ENCODE results near the gene KLHL34.

DNA sequence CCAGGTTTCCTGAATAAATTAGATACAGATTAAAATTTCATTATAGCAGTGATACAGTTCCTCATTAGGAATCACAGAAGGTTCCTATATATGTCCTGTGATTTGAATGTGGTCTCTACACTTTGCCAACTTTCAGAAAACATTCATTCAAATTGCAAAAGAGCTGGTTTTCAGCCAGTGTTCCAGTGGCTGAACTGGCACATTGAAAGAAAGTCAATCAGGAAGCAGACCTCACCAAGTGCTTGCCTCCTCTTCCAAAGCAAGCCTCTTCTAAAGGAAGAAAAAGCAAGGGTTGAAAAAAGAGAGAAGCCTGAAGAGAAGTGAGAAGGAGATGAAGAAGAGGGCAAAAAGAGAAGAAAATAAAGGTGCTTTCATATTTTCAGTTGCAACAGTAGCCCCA lies 12.7 kb downstream of the KLHL34 start:
- TF ChIP-seq, protein P1, sequence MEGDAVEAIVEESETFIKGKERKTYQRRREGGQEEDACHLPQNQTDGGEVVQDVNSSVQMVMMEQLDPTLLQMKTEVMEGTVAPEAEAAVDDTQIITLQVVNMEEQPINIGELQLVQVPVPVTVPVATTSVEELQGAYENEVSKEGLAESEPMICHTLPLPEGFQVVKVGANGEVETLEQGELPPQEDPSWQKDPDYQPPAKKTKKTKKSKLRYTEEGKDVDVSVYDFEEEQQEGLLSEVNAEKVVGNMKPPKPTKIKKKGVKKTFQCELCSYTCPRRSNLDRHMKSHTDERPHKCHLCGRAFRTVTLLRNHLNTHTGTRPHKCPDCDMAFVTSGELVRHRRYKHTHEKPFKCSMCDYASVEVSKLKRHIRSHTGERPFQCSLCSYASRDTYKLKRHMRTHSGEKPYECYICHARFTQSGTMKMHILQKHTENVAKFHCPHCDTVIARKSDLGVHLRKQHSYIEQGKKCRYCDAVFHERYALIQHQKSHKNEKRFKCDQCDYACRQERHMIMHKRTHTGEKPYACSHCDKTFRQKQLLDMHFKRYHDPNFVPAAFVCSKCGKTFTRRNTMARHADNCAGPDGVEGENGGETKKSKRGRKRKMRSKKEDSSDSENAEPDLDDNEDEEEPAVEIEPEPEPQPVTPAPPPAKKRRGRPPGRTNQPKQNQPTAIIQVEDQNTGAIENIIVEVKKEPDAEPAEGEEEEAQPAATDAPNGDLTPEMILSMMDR (IDR thresholded peaks at IDR 0.05; ENCODE audit: low read length): no peak
- TF ChIP-seq EZH2 (IDR thresholded peaks at IDR 0.05; ENCODE audit: borderline replicate concordance, low read length): no peak
